GM12878 (cell line): ENCODE results near the gene SEL1L2. TPM values are rescaled to one million over a fixed set of nuclear protein-coding genes. Genes with fewer than 3 reads are reported as not detected.

Experiments used
- ATAC-seq: fragments of 200-7000 bp; cut with Tn5 transposase; 3 replicates; pipeline ENCODE4 v1.9.1; 2020; ENCODE audit warnings: mild to moderate bottlenecking, moderate library complexity
- BruUV-seq: library from RNA; stranded (reverse); fragments of 400-500 nt; replicated peaks from 2 replicates; lab custom pipeline; 2021; lab: Mats Ljungman, UMichigan
- CTCF ChIA-PET: fragments of 300-600 bp; sonication (Branson Sonifier 250); formaldehyde crosslinking; extraction: SDS; loops from one replicate; lab custom pipeline; 2021; ENCODE audit warnings: inconsistent platforms; lab: Yijun Ruan, JAX
- POLR2A ChIA-PET: fragments of 350-600 bp; formaldehyde crosslinking; extraction: SDS; loops from one replicate; lab custom pipeline; 2021; ENCODE audit warnings: inconsistent platforms; lab: Charles Lee
- RAD21 ChIA-PET: fragments of 300-600 bp; sonication (Branson Sonifier 250); formaldehyde crosslinking; loops from one replicate; lab custom pipeline; 2023; ENCODE audit warnings: antibody characterized with exemption; ENCODE audit not compliant: unreplicated experiment; lab: Charles Lee
- SMC1A ChIA-PET: fragments of 300-600 bp; sonication (Branson Sonifier 250); formaldehyde crosslinking; loops from one replicate; lab custom pipeline; 2023; ENCODE audit not compliant: unreplicated experiment, uncharacterized antibody; lab: Charles Lee
- DNase-seq: peaks from one replicate; pipeline ENCODE4 v3.0.0-alpha.2; 2011; ENCODE audit warnings: low read depth, low spot score
- FAIRE-seq: peaks from 3 replicates; lab custom pipeline; 2011; peaks lifted over from hg19 to GRCh38; lab: Jason Lieb, UNC
- H2AFZ ChIP-seq: 2 replicates; pipeline ENCODE4 v1.6.0; 2011; ENCODE audit warnings: low read depth, low read length, control low read depth; ENCODE audit not compliant: control insufficient read depth
- H3K27ac ChIP-seq: 2 replicates; pipeline ENCODE4 v1.5.1; 2011; ENCODE audit warnings: control low read depth; ENCODE audit not compliant: control insufficient read depth, insufficient read depth
- H3K27me3 ChIP-seq, 2 experiments: replicated peaks in 1 of 2; 2 replicates each; pipeline versions ENCODE4 v1.6.0 to v1.6.1; 2011; ENCODE audit warnings: low read length in 1 of 2; ENCODE audit not compliant: control insufficient read depth in 2 of 2, insufficient read depth in 2 of 2
- H3K36me3 ChIP-seq, 2 experiments: 2 replicates each; pipeline ENCODE4 v1.5.1; 2011; ENCODE audit warnings: low read length in 1 of 2; ENCODE audit not compliant: control insufficient read depth in 2 of 2, insufficient read depth in 2 of 2
- H3K4me1 ChIP-seq: 2 replicates; pipeline ENCODE4 v1.6.1; 2011; ENCODE audit warnings: mild to moderate bottlenecking, low read length, moderate library complexity, mixed read lengths; ENCODE audit not compliant: control insufficient read depth, insufficient read depth
- H3K4me2 ChIP-seq: 2 replicates; pipeline ENCODE4 v1.6.0; 2011; ENCODE audit warnings: control low read depth; ENCODE audit not compliant: control insufficient read depth, insufficient read depth
- H3K4me3 ChIP-seq: fragments of 200-600 bp; sonication (generic); 2 replicates; pipeline ENCODE4 v1.5.1; 2016
- H3K79me2 ChIP-seq: 2 replicates; pipeline ENCODE4 v1.6.0; 2011; ENCODE audit warnings: low read length; ENCODE audit not compliant: control insufficient read depth, insufficient read depth
- H3K9ac ChIP-seq: 2 replicates; pipeline ENCODE4 v1.8.0; 2011; ENCODE audit warnings: low read length, control low read depth, mixed read lengths; ENCODE audit not compliant: control insufficient read depth, insufficient read depth
- H3K9me3 ChIP-seq: replicated peaks from 3 replicates; pipeline ENCODE4 v1.5.1; 2011; ENCODE audit warnings: mild to moderate bottlenecking, low read length; ENCODE audit not compliant: control insufficient read depth, insufficient read depth
- H4K20me1 ChIP-seq: 2 replicates; pipeline ENCODE4 v1.6.0; 2011; ENCODE audit not compliant: control insufficient read depth, insufficient read depth
- ESRRA ChIP-seq: IDR thresholded peaks from 2 replicates; pipeline ENCODE4 v1.6.1; 2012; ENCODE audit warnings: mild to moderate bottlenecking, low read length, improper control_type of control experiment
- NR2C2 ChIP-seq: IDR thresholded peaks from 2 replicates; pipeline ENCODE4 v1.6.1; 2011; ENCODE audit warnings: borderline replicate concordance, low read depth; ENCODE audit not compliant: control insufficient read depth, insufficient read length
- ZNF24 ChIP-seq: fragments of 450-650 bp; IDR thresholded peaks from 2 replicates; pipeline ENCODE4 v1.6.1; 2017; ENCODE audit warnings: antibody characterized with exemption, mild to moderate bottlenecking
- WGBS: methylation state at CpG from one replicate; pipeline ENCODE4 v1.1.6; 2016; ENCODE audit warnings: low lambda C conversion rate; ENCODE audit not compliant: insufficient replicate concordance, insufficient coverage; ENCODE audit errors: missing lambda C conversion rate; 5-methylcytosine and 5-hydroxymethylcytosine counted together
- in situ Hi-C: fragments of 300-500 bp; cut with MboI; formaldehyde crosslinking; loops from 9 replicates; pipeline ENCODE4 v1.14.3; 2018; ENCODE audit warnings: mixed read lengths
- intact Hi-C: fragments of 100-400 bp; cut with micrococcal nuclease; formaldehyde crosslinking; loops from one replicate; pipeline ENCODE4 v1.14.2; 2022; ENCODE audit not compliant: unreplicated experiment
- polyA plus RNA-seq, 11 experiments: library from polyadenylated mRNA; depleted of rRNA in 4 of 11; unstranded in 6 of 11; stranded (reverse) in 5 of 11; fragments of >200 nt; fragmentation: Nextera tagmentation in 4 of 11; fragmentation: Illumina TruSeq in 1 of 11; extraction: Ambion mirVana in 4 of 11; extraction: Trizol in 1 of 11; gene quantifications; 1 replicate in 1 of 11; 2 replicates in 10 of 11; pipeline versions ENCODE4 v1.2.1 to v1.2.3, GENCODE V29; 2011 to 2016; ENCODE audit warnings: inconsistent platforms in 2 of 11, missing spikeins in 2 of 11, low read depth in 1 of 11
- total RNA-seq, 4 experiments: library from RNA; depleted of rRNA in 3 of 4; stranded (reverse); fragments of >200 nt in 3 of 4; fragmentation: Illumina TruSeq in 1 of 4; extraction: Trizol in 1 of 4; gene quantifications; 2 replicates each; pipeline versions ENCODE4 v1.2.1 to v1.2.3, GENCODE V29; 2013 to 2021
- TF ChIP-seq, protein P1 (sequence below), 3 experiments: IDR thresholded peaks in 2 of 3; conservative IDR thresholded peaks in 1 of 3; 2 replicates each; pipeline ENCODE4 v1.5.1; 2011; ENCODE audit warnings: low read depth in 3 of 3, low read length in 3 of 3, mild to moderate bottlenecking in 3 of 3, control low read depth in 2 of 3, moderate library complexity in 2 of 3, inconsistent platforms in 1 of 3, mixed read lengths in 1 of 3; ENCODE audit not compliant: control insufficient read depth in 2 of 3, insufficient read depth in 1 of 3; ENCODE audit errors: extremely low read depth in 1 of 3
- TF ChIP-seq, protein P2 (sequence below): fragments of 150-350 bp; IDR thresholded peaks from 2 replicates; pipeline ENCODE4 v1.6.1; 2014; ENCODE audit warnings: mild to moderate bottlenecking, low read depth, low read length

Gene SEL1L2
- total and polyA plus RNA-seq, 10 of the 15 experiments (the other 5 are each of a cell fraction or from before 2014, with no cell fraction given): not detected

DNA sequence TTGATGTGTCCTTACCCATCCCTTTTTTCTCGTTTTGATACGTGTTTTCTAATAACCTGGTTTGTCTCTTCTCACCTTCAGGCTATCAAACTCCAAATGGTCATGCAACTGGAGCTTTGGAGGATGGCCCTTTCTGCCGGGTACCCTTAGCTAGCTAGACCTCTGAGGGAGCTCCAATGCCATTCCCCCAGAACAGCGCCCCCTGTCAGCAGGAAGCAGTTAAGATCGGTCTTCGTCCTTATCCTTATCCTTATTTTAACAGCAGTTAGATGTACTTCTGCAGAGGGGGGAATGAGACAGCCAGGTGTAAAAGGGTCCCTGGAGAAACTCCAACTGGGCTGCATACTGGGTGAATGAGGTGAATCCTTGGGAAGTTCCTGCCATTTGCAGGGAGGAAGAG lies 37.2 kb downstream of the SEL1L2 start:
- RAD21 ChIA-PET: no interaction called here
- BruUV-seq: no TSS peak
- CTCF ChIA-PET: interaction anchor here (0.5 to 2.1 kb wide), 2 partner anchors 29 to 1028 kb away, joined by 5 to 6 read pairs; no protein-coding TSS in a partner anchor
- Histone ChIP-seq H3K27ac (no peak overlapping the region), H3K4me3 (no peak overlapping the region), H3K79me2 (no peaks in the 10 kb centered on the region), H3K36me3 (no peaks in the 10 kb centered on the region), H3K9ac (no peak overlapping the region), H3K9me3 (no peaks in the 10 kb centered on the region), H2AFZ (no peak overlapping the region), H3K27me3 (no peaks in the 10 kb centered on the region), H4K20me1 (no peaks in the 10 kb centered on the region), H3K4me2 (no peak overlapping the region), H3K4me1 (no peaks in the 10 kb centered on the region)
- ATAC-seq (no peak), FAIRE-seq (no peak), DNase-seq (no peak)
- intact Hi-C loops (loop anchor here (5.0 kb wide), 1 partner anchor 131 kb away; no protein-coding TSS in a partner anchor), in situ Hi-C loops (no loop called here)
- TF ChIP-seq ZNF24: no peak
- TF ChIP-seq, protein P1, sequence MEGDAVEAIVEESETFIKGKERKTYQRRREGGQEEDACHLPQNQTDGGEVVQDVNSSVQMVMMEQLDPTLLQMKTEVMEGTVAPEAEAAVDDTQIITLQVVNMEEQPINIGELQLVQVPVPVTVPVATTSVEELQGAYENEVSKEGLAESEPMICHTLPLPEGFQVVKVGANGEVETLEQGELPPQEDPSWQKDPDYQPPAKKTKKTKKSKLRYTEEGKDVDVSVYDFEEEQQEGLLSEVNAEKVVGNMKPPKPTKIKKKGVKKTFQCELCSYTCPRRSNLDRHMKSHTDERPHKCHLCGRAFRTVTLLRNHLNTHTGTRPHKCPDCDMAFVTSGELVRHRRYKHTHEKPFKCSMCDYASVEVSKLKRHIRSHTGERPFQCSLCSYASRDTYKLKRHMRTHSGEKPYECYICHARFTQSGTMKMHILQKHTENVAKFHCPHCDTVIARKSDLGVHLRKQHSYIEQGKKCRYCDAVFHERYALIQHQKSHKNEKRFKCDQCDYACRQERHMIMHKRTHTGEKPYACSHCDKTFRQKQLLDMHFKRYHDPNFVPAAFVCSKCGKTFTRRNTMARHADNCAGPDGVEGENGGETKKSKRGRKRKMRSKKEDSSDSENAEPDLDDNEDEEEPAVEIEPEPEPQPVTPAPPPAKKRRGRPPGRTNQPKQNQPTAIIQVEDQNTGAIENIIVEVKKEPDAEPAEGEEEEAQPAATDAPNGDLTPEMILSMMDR (IDR thresholded peaks at IDR 0.05 in 2 of 3, conservative IDR thresholded peaks at IDR 0.05 in 1 of 3; ENCODE audit: control insufficient read depth in 2 of 3, extremely low read depth in 1 of 3, insufficient read depth in 1 of 3, low read depth in 3 of 3, low read length in 3 of 3): peak; percentile 1 to 35 (median 30); a peak in 1 of 6 replicates
- WGBS: 0% methylated on average over 6 of the region's 6 CpGs
- POLR2A ChIA-PET: no interaction called here
- SMC1A ChIA-PET: no interaction called here

DNA sequence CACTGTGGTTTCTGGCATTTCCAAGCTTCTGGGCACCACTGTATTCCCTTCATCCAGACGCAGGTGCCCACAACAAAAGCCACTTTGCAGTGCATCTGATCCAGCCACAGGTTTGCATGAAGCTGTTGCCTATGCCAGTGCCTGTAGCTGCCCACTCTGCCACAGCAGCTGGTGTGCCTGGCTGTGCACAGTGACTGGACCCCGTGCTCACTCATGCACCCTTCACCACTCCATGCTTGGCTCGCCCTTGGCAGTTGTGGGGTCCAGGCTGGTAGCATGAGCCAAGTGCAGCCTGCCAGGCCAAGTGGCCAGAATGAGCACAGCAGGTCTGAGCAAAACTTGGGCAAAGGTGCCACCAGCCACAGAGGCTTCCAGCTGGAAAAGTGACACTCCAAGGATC lies 42.7 kb downstream of the SEL1L2 start:
- H2AFZ ChIP-seq: no peak overlapping the region
- CTCF ChIA-PET: no interaction called here
- H4K20me1 ChIP-seq: no peaks in the 10 kb centered on the region
- WGBS: 11% methylated on average over 3 of the region's 3 CpGs
- ATAC-seq: no peak
- no peaks in the 10 kb centered on the region; a peak in 2 of 4 replicates for H3K27me3 ChIP-seq
- no TSS peak for BruUV-seq
- no peak for DNase-seq
- H3K36me3 ChIP-seq: no peaks in the 10 kb centered on the region
- SMC1A ChIA-PET: no interaction called here
- RAD21 ChIA-PET: no interaction called here
- POLR2A ChIA-PET: no interaction called here
- no peak overlapping the region for H3K27ac ChIP-seq
- H3K79me2 ChIP-seq: no peaks in the 10 kb centered on the region
- no peak for FAIRE-seq
- in situ Hi-C loops (no loop called here), intact Hi-C loops (no loop called here)
- H3K4me3 ChIP-seq: no peak overlapping the region
- no peaks in the 10 kb centered on the region for H3K4me1 ChIP-seq
- H3K9me3 ChIP-seq: no peaks in the 10 kb centered on the region
- H3K4me2 ChIP-seq: no peak overlapping the region
- TF ChIP-seq ESRRA (no peak), NR2C2 (no peak)
- TF ChIP-seq, protein P2, sequence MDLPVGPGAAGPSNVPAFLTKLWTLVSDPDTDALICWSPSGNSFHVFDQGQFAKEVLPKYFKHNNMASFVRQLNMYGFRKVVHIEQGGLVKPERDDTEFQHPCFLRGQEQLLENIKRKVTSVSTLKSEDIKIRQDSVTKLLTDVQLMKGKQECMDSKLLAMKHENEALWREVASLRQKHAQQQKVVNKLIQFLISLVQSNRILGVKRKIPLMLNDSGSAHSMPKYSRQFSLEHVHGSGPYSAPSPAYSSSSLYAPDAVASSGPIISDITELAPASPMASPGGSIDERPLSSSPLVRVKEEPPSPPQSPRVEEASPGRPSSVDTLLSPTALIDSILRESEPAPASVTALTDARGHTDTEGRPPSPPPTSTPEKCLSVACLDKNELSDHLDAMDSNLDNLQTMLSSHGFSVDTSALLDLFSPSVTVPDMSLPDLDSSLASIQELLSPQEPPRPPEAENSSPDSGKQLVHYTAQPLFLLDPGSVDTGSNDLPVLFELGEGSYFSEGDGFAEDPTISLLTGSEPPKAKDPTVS: no peak
- H3K9ac ChIP-seq: no peak overlapping the region
